NCI-H1092 treated with DMSO at 0.1 percent for 48 hours (cell line): ENCODE results near the gene FAM9C.
"Not testable (repeated sequence)": the region's sequence is repeated elsewhere in the genome, so short reads cannot be mapped to it uniquely, and the experiment has no call there.

Experiments
- DNase-seq: peaks from one replicate; lab custom pipeline; 2025; lab: John Stamatoyannopoulos, UW

The FAM9C gene

GRCh38 chrX:13044441-13044840 is at the start of gene FAM9C:
FAM9C (minus strand) TSS chrX:13044620; CDS start chrX:13043789, 831 bp downstream.
- no peak for DNase-seq

DNA sequence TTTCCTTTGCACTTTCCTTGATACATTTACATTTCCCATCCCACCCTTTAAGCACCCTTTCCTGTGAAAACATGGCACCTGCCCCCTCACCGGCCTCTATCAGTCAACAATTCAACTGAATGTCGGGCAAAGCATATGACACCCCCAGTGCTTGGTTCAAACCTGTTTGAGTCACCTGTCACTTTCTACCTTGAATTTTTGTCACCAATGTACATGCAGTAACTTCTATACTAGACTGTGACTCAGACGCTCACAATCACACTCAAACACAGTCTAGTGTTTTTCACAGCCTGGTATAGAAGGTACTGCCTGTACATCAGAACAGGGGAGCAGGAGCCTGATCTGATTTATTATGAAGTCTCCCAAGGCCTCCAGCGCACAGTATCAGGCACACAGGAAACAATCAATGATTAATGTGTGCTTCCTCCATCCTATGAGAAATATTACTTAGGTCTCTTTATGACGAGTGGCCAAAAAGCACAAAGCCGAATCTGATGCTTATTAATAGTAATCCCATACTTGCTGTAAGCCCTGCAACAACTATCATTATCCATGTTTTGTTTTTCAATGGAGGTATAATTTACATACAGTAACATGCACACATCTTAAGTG is 49.2 kb upstream of the FAM9C start:
- no peak for DNase-seq

- no peak for DNase-seq
Observed at GRCh38 chrX:13092455-13092941, 48.1 kb upstream of the FAM9C start.

DNA sequence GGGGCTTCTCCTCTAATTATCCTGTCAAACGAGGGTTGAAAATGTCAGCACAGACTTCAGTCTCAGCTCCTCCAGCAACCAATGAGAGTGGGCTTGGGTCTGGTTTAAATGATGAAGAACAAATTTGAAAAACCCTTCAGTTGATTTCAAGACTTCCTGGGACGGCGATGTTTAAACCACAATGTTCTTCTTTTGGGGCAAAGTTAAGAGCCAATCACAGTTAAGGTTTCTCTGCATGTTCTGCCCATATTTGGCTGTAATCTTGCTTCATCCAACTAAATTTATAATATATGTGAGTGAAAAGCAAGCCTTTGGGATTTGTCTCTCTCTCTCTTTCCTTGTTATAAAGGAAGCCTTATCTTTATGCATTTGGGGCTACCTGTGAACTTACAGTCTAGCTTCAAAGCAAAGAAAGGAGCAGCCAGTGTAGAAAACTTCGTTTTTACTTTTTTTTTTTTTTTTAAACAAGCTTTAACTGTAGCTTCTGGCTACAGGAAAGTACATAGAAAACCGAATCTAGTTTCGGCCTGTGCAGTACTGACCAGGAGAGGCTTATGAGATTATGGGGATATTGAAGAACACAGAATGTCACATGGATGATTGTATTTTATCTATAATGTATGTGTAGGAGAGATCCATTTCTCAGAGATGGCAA is 46.8 kb upstream of the FAM9C start:
- DNase-seq = no peak

GRCh38 chrX:13090339-13091110 is 46.1 kb upstream of the FAM9C start:
- DNase-seq = peak; percentile 22

GRCh38 chrX:13090027-13090338 is 45.6 kb upstream of the FAM9C start:
- DNase-seq = no peak

DNA sequence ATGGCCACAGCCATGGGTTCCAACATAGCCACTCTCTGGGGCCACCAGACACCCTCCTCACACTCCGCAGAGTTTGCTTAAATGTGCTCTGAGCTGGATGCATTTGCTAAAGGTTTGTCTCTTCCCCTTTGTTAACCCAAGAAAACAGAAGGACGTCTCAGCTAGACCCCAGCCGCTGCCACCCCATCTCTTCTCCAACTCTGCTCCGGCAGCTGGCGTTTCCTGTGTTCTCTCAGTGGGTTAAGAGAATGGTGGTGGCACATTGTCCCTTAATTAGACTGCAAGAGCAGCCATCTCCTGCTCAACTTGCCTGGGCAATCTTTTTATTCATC is 43.7 kb upstream of the FAM9C start:
- no peak for DNase-seq

GRCh38 chrX:13087322-13088155 is 43.1 kb upstream of the FAM9C start:
- no peak for DNase-seq

- DNase-seq = not testable (repeated sequence)
Observed at GRCh38 chrX:13086793-13087321, 42.4 kb upstream of the FAM9C start.

DNA sequence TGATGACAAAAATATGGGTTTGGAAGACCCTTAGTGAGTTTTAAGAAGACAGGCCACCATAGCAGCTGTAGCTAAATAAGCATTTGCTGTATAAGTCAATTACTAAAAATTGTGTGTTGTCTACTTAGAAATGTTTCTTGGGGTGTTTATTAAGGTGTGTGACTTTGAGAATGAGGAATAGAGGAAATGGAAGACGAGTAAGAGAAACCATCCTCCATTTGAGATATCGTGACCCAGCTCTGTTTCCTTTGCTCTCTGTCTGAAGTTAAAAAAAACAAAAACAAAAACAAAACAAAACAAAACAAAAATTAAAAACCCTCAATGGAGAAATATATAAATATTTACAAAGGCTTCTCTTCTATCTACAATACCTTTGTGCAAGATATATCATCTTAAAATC is 41.7 kb upstream of the FAM9C start:
- no peak for DNase-seq

DNA sequence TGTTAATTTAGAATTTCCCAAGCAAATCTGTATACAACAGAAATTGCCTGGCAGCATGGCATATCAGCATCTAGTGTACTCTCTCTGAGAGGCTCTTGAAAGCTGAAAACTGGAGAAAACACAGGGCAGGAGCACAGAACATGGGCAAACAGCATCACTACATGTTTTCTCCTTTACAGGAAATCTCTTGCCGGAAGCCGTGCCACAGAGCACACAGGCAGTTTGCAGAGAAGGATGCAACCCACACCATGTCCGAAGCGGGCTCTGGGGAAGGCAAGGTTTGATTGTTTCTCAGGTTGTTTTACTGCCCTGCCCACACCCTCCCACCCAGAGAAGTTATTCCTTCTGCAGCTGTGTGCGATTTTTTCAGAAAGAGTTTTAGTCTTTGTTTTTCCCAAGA is 41.1 kb upstream of the FAM9C start:
- no peak for DNase-seq

GRCh38 chrX:13084611-13085010 is 40.2 kb upstream of the FAM9C start:
- no peak for DNase-seq

DNA sequence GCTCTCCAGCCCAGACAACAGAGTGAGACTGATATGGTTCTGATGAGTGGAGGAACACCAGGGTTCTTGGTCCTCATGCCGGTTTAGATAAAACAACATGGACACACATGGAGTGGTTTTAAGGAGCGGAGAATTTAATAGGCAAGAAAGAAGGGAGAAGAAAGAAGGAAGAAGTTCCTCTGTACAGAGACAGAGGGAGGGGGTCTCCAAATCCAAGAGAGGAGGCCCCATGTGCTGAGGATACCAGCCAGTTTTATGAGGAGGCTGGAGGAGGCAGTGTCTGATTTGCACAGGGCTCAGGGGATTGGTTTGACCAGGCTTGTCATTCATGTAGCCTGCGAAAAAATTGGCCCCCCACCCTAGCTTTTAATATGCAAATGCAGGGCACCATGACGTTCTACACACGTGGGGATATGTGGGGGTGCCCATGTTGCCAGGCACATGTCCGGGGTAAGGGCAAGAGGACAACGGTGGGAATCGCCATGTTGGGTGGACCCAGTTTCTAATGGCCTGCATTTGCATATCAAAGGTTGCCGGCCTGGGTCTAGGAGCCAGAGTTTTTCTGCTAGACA is 39.4 kb upstream of the FAM9C start:
- not testable (repeated sequence) for DNase-seq

DNA sequence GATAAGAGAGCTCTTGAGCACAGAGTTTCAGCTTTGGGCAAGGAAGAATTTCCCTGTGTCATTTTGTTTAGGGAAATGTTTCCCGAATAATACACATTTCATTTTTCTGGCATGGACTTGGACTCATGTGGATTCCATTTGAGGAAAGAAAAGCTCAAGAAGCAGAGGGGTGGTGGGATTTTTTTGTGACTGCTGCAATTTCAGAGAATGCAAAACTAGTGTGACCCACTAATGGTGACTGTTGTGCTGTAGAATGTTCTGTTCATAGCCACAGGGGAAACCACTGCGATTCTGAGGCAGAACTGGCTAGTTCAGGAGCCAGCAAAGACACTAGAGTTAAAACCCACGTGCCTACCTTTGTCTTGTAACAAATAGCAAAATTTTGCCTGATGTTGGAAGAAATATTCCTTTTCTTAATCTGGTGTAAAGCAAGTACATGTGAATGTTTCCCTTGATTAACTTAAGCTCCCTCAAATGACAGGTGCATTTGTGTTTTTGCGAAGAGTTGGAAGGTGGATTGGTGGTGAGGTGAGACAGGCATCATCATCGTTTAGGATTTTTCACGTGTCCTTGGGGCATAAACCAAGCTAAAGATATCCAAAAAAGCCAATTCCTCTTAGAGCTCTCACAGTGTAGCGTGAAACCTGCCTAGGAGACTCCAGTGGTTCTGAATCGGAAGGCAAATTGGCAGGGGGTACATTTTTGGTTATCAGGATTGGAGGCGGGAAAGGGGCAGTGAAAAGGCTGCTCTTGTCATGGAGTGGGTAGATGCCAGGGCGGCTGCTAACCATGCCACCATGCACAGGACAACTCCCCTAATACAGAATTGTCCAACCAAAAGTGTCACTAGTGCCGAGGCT is 38.0 kb upstream of the FAM9C start:
- DNase-seq = no peak

DNA sequence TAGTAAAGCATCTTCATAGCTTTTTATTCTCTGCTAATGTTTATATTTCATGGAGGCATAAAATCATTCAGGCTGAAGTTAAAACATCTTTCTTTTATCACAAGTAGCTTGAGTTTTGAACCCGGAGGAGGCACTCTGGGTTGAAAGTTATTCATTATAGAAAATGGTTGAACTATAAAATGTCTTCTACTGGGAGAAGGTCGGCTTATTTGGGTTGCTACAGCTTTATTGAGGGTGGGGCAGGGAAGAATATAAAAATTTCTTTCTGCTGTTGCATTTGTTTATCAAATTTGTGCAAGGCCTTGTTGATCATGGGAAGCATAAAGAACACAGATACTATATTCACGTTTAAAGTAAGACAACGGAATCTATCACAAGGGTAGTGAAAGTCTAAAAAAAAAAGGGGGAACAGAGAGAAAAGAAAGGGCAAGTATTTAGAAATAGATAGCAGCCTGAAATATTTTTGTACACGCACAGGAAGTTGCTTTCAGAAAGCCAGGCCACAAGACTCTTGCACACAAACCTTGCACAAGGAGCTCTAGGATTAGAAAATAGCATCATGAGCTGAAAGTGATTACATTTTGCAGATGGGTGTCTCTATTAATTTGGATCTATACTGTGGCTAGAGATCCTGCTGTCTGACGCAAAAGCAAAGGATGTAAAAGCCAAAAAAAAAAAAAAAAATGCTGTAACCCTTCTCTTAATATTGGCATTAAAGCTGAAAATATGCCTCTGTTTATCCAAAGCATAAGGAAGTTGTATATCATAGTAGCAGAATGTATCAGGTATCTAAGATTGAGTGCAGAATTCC is 37.2 kb upstream of the FAM9C start:
- no peak for DNase-seq

DNA sequence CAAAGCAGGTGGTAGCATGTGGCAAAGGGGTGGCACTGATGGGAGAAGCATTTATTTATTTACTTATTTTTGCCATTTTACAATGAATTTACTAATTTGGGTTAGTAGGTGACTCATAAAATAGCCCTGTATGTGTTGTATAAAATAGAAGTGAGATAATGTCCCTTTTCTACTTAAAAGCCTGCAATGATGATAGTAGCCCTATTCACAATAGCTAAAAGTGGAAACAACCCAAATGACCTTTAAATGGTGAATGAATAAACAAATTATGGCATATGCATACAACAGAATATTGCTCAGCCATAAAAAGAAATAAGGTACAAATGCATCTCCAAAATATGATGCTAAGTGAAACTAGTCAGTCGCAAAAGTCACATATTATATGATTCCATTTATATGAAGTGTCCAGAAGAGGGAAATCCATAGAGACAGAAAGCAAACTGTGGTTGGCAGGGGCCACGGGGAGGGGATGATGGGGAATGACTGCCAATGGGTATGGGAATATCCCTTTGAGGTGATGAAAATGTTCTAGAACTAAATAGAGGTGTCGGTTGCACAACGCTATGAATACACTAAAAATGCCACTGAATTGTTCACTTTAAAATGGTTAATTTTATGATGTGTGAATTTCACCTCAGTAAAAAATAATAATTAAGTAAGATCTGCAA is 35.8 kb upstream of the FAM9C start:
- no peak for DNase-seq

GRCh38 chrX:13078739-13079444 is 34.5 kb upstream of the FAM9C start:
- peak; percentile 43 for DNase-seq

GRCh38 chrX:13077168-13077567 is 32.7 kb upstream of the FAM9C start:
- no peak for DNase-seq
